Cardiac muscle cell (in vitro differentiated cells and primary cell): ENCODE results near the gene CST9L. TPM values are rescaled to one million over a fixed set of nuclear protein-coding genes. Genes with fewer than 3 reads are reported as not detected.

Source experiments
- DNase-seq, 2 donors: peaks; one replicate each; pipeline versions ENCODE4 v3.0.0 to v3.0.0-alpha.2; 2010 to 2017; ENCODE audit warnings: low read depth in 1 of 2, low spot score in 1 of 2
- H3K27ac ChIP-seq: fragments of 200-600 bp; sonication (generic); 2 replicates; pipeline ENCODE4 v1.5.1; 2016
- H3K27me3 ChIP-seq: fragments of 200-600 bp; sonication (generic); 2 replicates; pipeline ENCODE4 v1.6.0; 2016; ENCODE audit warnings: control low read depth
- H3K36me3 ChIP-seq: fragments of 200-600 bp; sonication (generic); 2 replicates; pipeline ENCODE4 v1.5.1; 2016; ENCODE audit warnings: control low read depth
- H3K4me1 ChIP-seq: fragments of 200-600 bp; sonication (generic); 2 replicates; pipeline ENCODE4 v1.8.1; 2017; ENCODE audit warnings: low read depth, mild to moderate bottlenecking, mixed run types
- H3K4me3 ChIP-seq: fragments of 200-600 bp; sonication (generic); 2 replicates; pipeline ENCODE4 v1.5.1; 2016; ENCODE audit warnings: mild to moderate bottlenecking
- H3K9me3 ChIP-seq: fragments of 200-600 bp; sonication (generic); 2 replicates; pipeline ENCODE4 v1.5.1; 2017; ENCODE audit warnings: low read depth, mild to moderate bottlenecking, control low read depth
- CTCF ChIP-seq: IDR thresholded peaks from 2 replicates; pipeline ENCODE4 v1.5.1; 2012; ENCODE audit warnings: low read depth, mild to moderate bottlenecking, low read length
- polyA plus RNA-seq: library from polyadenylated mRNA; unstranded; fragments of >200 nt; fragmentation: Nextera tagmentation; extraction: Ambion mirVana; gene quantifications from 2 replicates; pipeline ENCODE4 v1.2.1, GENCODE V29; 2016
- total RNA-seq: library from RNA; depleted of rRNA; stranded (reverse); fragments of >200 nt; gene quantifications from 2 replicates; pipeline ENCODE4 v1.2.3, GENCODE V29; 2016

Gene CST9L
- total and polyA plus RNA-seq, 2 experiments from 2014 or later = not detected

DNA sequence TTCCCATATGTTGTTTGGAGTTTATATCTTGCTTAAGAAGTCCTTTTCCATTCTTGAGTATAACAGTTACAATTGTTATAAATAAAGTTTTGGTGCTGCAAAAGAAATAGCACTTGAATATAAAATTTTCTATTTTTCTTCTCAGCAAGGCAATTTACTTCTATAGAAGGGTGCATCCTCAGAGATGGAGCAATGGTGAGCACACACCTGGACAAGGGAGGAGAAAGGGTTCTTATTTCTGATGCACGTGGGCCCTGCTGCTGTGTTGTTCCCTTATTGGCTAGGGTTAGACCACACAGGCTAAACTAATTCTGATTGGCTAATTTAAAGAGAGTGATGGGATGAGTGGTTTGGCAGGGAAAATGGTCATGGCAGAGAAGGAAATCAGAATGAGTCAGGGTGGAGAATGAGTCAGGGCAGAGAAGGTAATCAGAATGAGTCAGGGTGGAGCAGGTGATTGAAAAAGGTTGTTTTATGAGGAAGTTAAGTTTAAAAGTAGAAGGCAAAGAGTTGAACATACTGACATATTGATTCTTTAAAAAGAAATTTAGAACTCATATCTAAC lies 39.3 kb downstream of the CST9L start:
- Histone ChIP-seq H3K9me3 (no peaks in the 10 kb centered on the region), H3K27ac (no peak overlapping the region), H3K4me3 (no peak overlapping the region), H3K36me3 (no peaks in the 10 kb centered on the region), H3K27me3 (no peaks in the 10 kb centered on the region), H3K4me1 (no peaks in the 10 kb centered on the region)
- DNase-seq = no peak
- no peak for TF ChIP-seq CTCF

DNA sequence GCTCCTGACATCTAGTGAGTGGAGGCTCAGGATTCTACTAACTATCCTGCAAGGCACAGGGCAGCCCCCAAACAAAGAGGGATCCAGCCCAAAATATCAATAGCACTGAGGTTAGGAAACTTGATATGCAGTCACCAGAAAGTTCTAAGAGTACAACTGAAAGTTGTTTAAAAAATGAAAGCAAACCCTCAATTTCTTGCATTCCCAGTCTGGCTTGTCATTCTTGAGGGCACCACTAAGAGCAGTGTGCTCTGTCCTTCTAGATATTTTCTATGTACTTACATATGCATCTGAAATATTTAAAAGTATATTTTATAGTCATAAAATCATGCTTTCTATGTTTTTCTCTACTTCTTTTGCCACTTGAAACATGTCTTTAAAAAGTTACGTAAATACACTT lies 41.4 kb downstream of the CST9L start:
- H3K4me3 ChIP-seq = no peak overlapping the region
- no peak overlapping the region for H3K27ac ChIP-seq
- no peak for DNase-seq
- H3K9me3 ChIP-seq = no peaks in the 10 kb centered on the region
- H3K36me3 ChIP-seq = no peaks in the 10 kb centered on the region
- no peaks in the 10 kb centered on the region for H3K4me1 ChIP-seq
- TF ChIP-seq CTCF = no peak
- H3K27me3 ChIP-seq = no peaks in the 10 kb centered on the region

GRCh38 chr20:23524146-23524545 lies 44.1 kb downstream of the CST9L start:
- Histone ChIP-seq H3K27me3 (no peaks in the 10 kb centered on the region), H3K36me3 (no peaks in the 10 kb centered on the region), H3K4me1 (no peaks in the 10 kb centered on the region), H3K9me3 (no peaks in the 10 kb centered on the region), H3K27ac (no peak overlapping the region), H3K4me3 (no peak overlapping the region)
- no peak for TF ChIP-seq CTCF
- no peak for DNase-seq

DNA sequence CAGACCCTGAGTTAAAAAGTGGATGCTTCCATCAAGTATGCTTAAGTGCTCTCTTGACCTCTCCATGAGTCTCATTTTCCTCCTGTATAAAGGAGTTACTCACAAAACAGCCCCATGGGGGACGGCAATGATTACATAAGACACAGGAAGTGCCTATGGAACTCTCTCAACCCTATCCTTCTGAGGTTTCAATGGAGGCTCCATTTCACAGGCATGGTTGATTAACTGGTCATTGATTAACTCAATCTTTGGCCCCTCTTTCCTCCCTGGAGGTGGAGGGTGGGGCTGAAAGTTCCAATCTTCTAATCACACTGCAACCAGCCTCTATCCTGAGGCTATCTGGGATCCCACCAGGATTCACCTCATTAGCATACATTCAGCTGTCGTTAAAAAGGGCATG lies 48.1 kb downstream of the CST9L start:
- no peak overlapping the region for H3K27ac ChIP-seq
- TF ChIP-seq CTCF = no peak
- H3K9me3 ChIP-seq = no peaks in the 10 kb centered on the region
- no peak for DNase-seq
- H3K4me3 ChIP-seq = no peak overlapping the region
- no peaks in the 10 kb centered on the region for H3K36me3 ChIP-seq
- H3K4me1 ChIP-seq = no peaks in the 10 kb centered on the region
- H3K27me3 ChIP-seq = no peaks in the 10 kb centered on the region

- Histone ChIP-seq H3K9me3 (no peaks in the 10 kb centered on the region), H3K27ac (no peak overlapping the region), H3K4me3 (no peak overlapping the region), H3K36me3 (no peaks in the 10 kb centered on the region), H3K27me3 (no peaks in the 10 kb centered on the region), H3K4me1 (no peaks in the 10 kb centered on the region)
- no peak for DNase-seq
- no peak for TF ChIP-seq CTCF
Measured at GRCh38 chr20:23519556-23519955, 48.7 kb downstream of the CST9L start.

GRCh38 chr20:23517719-23518118 lies 50.6 kb downstream of the CST9L start:
- no peak overlapping the region for H3K4me3 ChIP-seq
- no peak overlapping the region for H3K27ac ChIP-seq
- no peak for TF ChIP-seq CTCF
- no peaks in the 10 kb centered on the region for H3K27me3 ChIP-seq
- no peaks in the 10 kb centered on the region for H3K36me3 ChIP-seq
- DNase-seq = no peak
- no peaks in the 10 kb centered on the region for H3K9me3 ChIP-seq
- H3K4me1 ChIP-seq = no peaks in the 10 kb centered on the region
